H9 (cell line): ENCODE measurements around the gene COPS6. TPM values are rescaled to one million over a fixed set of nuclear protein-coding genes. Genes with fewer than 3 reads are reported as not detected.

Experiments
- DNase-seq: peaks from one replicate; pipeline ENCODE4 v3.0.0-alpha.2; 2017
- H2AFZ ChIP-seq: one replicate; pipeline ENCODE4 v1.6.1; 2013; ENCODE audit warnings: mild to moderate bottlenecking, low read length, control low read depth, moderate library complexity
- H2AK5ac ChIP-seq: 2 replicates; pipeline ENCODE4 v1.6.1; 2013; ENCODE audit warnings: low read length, control low read depth, mixed read lengths; ENCODE audit not compliant: insufficient read length
- H2BK120ac ChIP-seq: one replicate; pipeline ENCODE4 v1.6.1; 2013; ENCODE audit warnings: low read depth, mild to moderate bottlenecking, low read length, control low read depth, inconsistent platforms; ENCODE audit not compliant: poor library complexity, severe bottlenecking
- H2BK12ac ChIP-seq: 2 replicates; pipeline ENCODE4 v1.6.1; 2013; ENCODE audit warnings: low read length, control low read depth, mixed read lengths, low read depth; ENCODE audit not compliant: insufficient read length
- H2BK15ac ChIP-seq: 2 replicates; pipeline ENCODE4 v1.6.1; 2013; ENCODE audit warnings: low read depth, low read length, control low read depth
- H2BK20ac ChIP-seq: one replicate; pipeline ENCODE4 v1.6.1; 2013; ENCODE audit warnings: low read depth, mild to moderate bottlenecking, low read length, control low read depth, inconsistent platforms; ENCODE audit not compliant: poor library complexity, severe bottlenecking
- H2BK5ac ChIP-seq: 2 replicates; pipeline ENCODE4 v1.6.1; 2013; ENCODE audit warnings: low read length, control low read depth, mixed read lengths; ENCODE audit not compliant: insufficient read length
- H3K14ac ChIP-seq: 2 replicates; pipeline ENCODE4 v1.6.1; 2013; ENCODE audit warnings: low read length, control low read depth; ENCODE audit not compliant: insufficient read depth
- H3K18ac ChIP-seq: 2 replicates; pipeline ENCODE4 v1.6.1; 2013; ENCODE audit warnings: low read depth, mild to moderate bottlenecking, mixed read lengths, low read length, control low read depth; ENCODE audit not compliant: insufficient read length
- H3K23ac ChIP-seq: 2 replicates; pipeline ENCODE4 v1.6.1; 2013; ENCODE audit warnings: low read length, control low read depth, mixed read lengths, low read depth; ENCODE audit not compliant: insufficient read length
- H3K23me2 ChIP-seq: 2 replicates; pipeline ENCODE4 v1.6.1; 2013; ENCODE audit warnings: low read depth, mild to moderate bottlenecking, mixed read lengths, low read length, control low read depth; ENCODE audit not compliant: insufficient read length, poor library complexity, severe bottlenecking
- H3K27ac ChIP-seq: 2 replicates; pipeline ENCODE4 v1.5.1; 2013; ENCODE audit warnings: low read length, control low read depth, mixed read lengths, low read depth; ENCODE audit not compliant: insufficient read length
- H3K27me3 ChIP-seq: 2 replicates; pipeline ENCODE4 v1.6.1; 2013; ENCODE audit warnings: low read length, control low read depth, inconsistent platforms; ENCODE audit not compliant: insufficient read depth
- H3K4ac ChIP-seq: 2 replicates; pipeline ENCODE4 v1.6.1; 2013; ENCODE audit warnings: low read depth, mild to moderate bottlenecking, control low read depth, inconsistent platforms, low read length, moderate library complexity
- H3K4me1 ChIP-seq: 2 replicates; pipeline ENCODE4 v1.6.1; 2013; ENCODE audit warnings: low read length, control low read depth, inconsistent platforms; ENCODE audit not compliant: insufficient read depth
- H3K4me2 ChIP-seq: 2 replicates; pipeline ENCODE4 v1.6.1; 2013; ENCODE audit warnings: low read length, control low read depth, mixed read lengths; ENCODE audit not compliant: insufficient read length, insufficient read depth
- H3K56ac ChIP-seq: 2 replicates; pipeline ENCODE4 v1.6.1; 2013; ENCODE audit warnings: low read depth, mild to moderate bottlenecking, mixed read lengths, low read length, control low read depth; ENCODE audit not compliant: insufficient read length
- H3K79me1 ChIP-seq: 2 replicates; pipeline ENCODE4 v1.6.1; 2013; ENCODE audit warnings: low read depth, mild to moderate bottlenecking, moderate library complexity, low read length, control low read depth, inconsistent platforms; ENCODE audit not compliant: insufficient read depth, poor library complexity, severe bottlenecking
- H3K79me2 ChIP-seq: 2 replicates; pipeline ENCODE4 v1.6.1; 2013; ENCODE audit warnings: low read length, control low read depth, inconsistent platforms; ENCODE audit not compliant: insufficient read depth
- H3K9ac ChIP-seq: 2 replicates; pipeline ENCODE4 v1.6.1; 2013; ENCODE audit warnings: low read length, control low read depth, mixed read lengths; ENCODE audit not compliant: insufficient read length; ENCODE audit errors: extremely low read depth
- H3K9me3 ChIP-seq: one replicate; pipeline ENCODE4 v1.6.1; 2013; ENCODE audit warnings: low read depth, low read length, inconsistent platforms; ENCODE audit not compliant: control insufficient read depth
- H3T11ph ChIP-seq: one replicate; pipeline ENCODE4 v1.6.1; 2013; ENCODE audit warnings: mild to moderate bottlenecking, low read length, control low read depth, inconsistent platforms
- H4K20me1 ChIP-seq: one replicate; pipeline ENCODE4 v1.6.1; 2013; ENCODE audit not compliant: control insufficient read depth, insufficient read length, insufficient read depth
- H4K5ac ChIP-seq: 2 replicates; pipeline ENCODE4 v1.6.1; 2013; ENCODE audit warnings: low read depth, mild to moderate bottlenecking, mixed read lengths, low read length, control low read depth; ENCODE audit not compliant: insufficient read length
- H4K8ac ChIP-seq: replicated peaks from 2 replicates; pipeline ENCODE4 v1.6.1; 2013; ENCODE audit warnings: low read length, control low read depth, mixed read lengths, low read depth; ENCODE audit not compliant: insufficient read length
- H4K91ac ChIP-seq: 2 replicates; pipeline ENCODE4 v1.6.1; 2013; ENCODE audit warnings: low read depth, mild to moderate bottlenecking, moderate library complexity, mixed read lengths, low read length, control low read depth; ENCODE audit not compliant: insufficient read length
- H3K27ac Mint-ChIP-seq, 3 experiments: 2 replicates in 2 of 3; 3 replicates in 1 of 3; pipeline ENCODE4 v1.8.0; 2020 to 2021; ENCODE audit warnings: mixed read lengths in 3 of 3, mild to moderate bottlenecking in 1 of 3, moderate library complexity in 1 of 3
- H3K27me3 Mint-ChIP-seq: 2 replicates; pipeline ENCODE4 v1.8.0; 2021; ENCODE audit warnings: low read depth, mild to moderate bottlenecking, moderate library complexity, mixed read lengths
- H3K36me3 Mint-ChIP-seq, 3 experiments: 2 replicates in 2 of 3; 3 replicates in 1 of 3; pipeline ENCODE4 v1.8.0; 2020 to 2021; ENCODE audit warnings: low read depth in 3 of 3, mixed read lengths in 3 of 3; ENCODE audit not compliant: insufficient read depth in 1 of 3
- H3K4me1 Mint-ChIP-seq, 2 experiments: 2 replicates each; pipeline ENCODE4 v1.8.0; 2020; ENCODE audit warnings: mixed read lengths in 2 of 2
- H3K4me3 Mint-ChIP-seq, 2 experiments: 2 replicates in 1 of 2; 3 replicates in 1 of 2; pipeline ENCODE4 v1.8.0; 2020 to 2021; ENCODE audit warnings: mild to moderate bottlenecking in 2 of 2, mixed read lengths in 2 of 2, moderate library complexity in 1 of 2
- H3K9me3 Mint-ChIP-seq, 2 experiments: 2 replicates in 1 of 2; 3 replicates in 1 of 2; pipeline ENCODE4 v1.8.0; 2020; ENCODE audit warnings: mild to moderate bottlenecking in 2 of 2, mixed read lengths in 2 of 2, moderate library complexity in 1 of 2
- WGBS: extraction: QIAGEN DNeasy Blood & Tissue Kit; methylation state at CpG from one replicate; pipeline ENCODE4 v1.1.7; 2013; ENCODE audit warnings: missing lambda C conversion rate, low lambda C conversion rate, mixed read lengths; ENCODE audit not compliant: insufficient read length; ENCODE audit errors: extremely low coverage; 5-methylcytosine and 5-hydroxymethylcytosine counted together
- total RNA-seq: library from RNA; stranded (reverse); gene quantifications from 2 replicates; pipeline ENCODE4 v1.2.1, GENCODE V29; 2021
- TF ChIP-seq, protein P1 (sequence below): fragments of 200-600 bp; sonication (generic); conservative IDR thresholded peaks from 3 replicates; pipeline ENCODE4 v1.8.0; 2021; ENCODE audit warnings: antibody characterized with exemption, mild to moderate bottlenecking

COPS6 gene
- total RNA-seq, 1 experiment from 2014 or later = 140 TPM

DNA sequence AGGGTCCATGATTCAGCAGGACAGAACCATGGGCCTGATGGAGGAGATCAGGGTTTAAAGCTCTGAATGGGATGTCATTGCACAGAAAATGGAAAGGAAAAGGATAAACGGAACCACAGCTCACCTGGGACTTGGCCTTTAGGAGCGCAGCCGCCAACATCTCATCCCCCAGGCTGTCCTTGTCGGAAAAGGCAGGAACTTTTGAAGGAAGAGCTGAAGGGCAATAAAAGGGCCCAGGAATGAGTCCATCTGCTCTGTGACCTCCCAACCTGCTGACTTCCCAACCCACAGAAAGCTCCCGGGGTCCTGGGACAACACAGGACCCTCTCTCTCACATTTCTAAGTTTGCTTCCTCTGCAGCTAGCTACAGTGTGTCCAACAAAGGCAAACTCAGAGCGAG, 13.4 kb upstream of the COPS6 start:
- H4K5ac ChIP-seq = no peak overlapping the region
- WGBS = no CpG with 5 or more reads among the region's 6 CpGs
- no peak overlapping the region for H3K18ac ChIP-seq
- no peaks in the 10 kb centered on the region for H3K79me1 ChIP-seq
- no peak overlapping the region for H2BK5ac ChIP-seq
- no peak overlapping the region for H3K23ac ChIP-seq
- no peak overlapping the region for H3K9ac ChIP-seq
- peaks cover 66 to 88% of the 10 kb centered on the region in 2 experiments for H3K9me3 Mint-ChIP-seq
- peaks cover 3% of the 10 kb centered on the region; the same call in 1 of the 2 replicates for H3K4me1 ChIP-seq
- H3K14ac ChIP-seq = no peak overlapping the region
- H4K91ac ChIP-seq = no peak overlapping the region
- no peak overlapping the region for H2AFZ ChIP-seq
- no peak overlapping the region for H2BK12ac ChIP-seq
- no peak overlapping the region for H4K8ac ChIP-seq
- peaks cover 96 to 98% (median 97%) of the 10 kb centered on the region in 3 experiments for H3K36me3 Mint-ChIP-seq
- H2BK15ac ChIP-seq = no peak overlapping the region
- no peak overlapping the region for H2BK20ac ChIP-seq
- H3K9me3 ChIP-seq = peaks cover 52% of the 10 kb centered on the region
- TF ChIP-seq, protein P1, sequence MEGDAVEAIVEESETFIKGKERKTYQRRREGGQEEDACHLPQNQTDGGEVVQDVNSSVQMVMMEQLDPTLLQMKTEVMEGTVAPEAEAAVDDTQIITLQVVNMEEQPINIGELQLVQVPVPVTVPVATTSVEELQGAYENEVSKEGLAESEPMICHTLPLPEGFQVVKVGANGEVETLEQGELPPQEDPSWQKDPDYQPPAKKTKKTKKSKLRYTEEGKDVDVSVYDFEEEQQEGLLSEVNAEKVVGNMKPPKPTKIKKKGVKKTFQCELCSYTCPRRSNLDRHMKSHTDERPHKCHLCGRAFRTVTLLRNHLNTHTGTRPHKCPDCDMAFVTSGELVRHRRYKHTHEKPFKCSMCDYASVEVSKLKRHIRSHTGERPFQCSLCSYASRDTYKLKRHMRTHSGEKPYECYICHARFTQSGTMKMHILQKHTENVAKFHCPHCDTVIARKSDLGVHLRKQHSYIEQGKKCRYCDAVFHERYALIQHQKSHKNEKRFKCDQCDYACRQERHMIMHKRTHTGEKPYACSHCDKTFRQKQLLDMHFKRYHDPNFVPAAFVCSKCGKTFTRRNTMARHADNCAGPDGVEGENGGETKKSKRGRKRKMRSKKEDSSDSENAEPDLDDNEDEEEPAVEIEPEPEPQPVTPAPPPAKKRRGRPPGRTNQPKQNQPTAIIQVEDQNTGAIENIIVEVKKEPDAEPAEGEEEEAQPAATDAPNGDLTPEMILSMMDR = no peak
- H2AK5ac ChIP-seq = no peak overlapping the region
- no peak overlapping the region for H2BK120ac ChIP-seq
- no peaks in the 10 kb centered on the region for H3K27me3 ChIP-seq
- no peak overlapping the region for H3K56ac ChIP-seq
- no peaks in the 10 kb centered on the region for H4K20me1 ChIP-seq
- no peak for DNase-seq
- H3K4me2 ChIP-seq = no peak overlapping the region
- H3K4me1 Mint-ChIP-seq = peaks cover 5 to 8% of the 10 kb centered on the region in 2 experiments
- H3K4me3 Mint-ChIP-seq = no peak overlapping the region
- H3K27ac Mint-ChIP-seq = no peak overlapping the region
- H3K27ac ChIP-seq = no peak overlapping the region
- peaks cover 23% of the 10 kb centered on the region for H3K79me2 ChIP-seq
- peaks cover under 1% of the 10 kb centered on the region for H3K23me2 ChIP-seq
- no peak overlapping the region for H3T11ph ChIP-seq
- peaks cover 5% of the 10 kb centered on the region; the same call in 1 of the 2 replicates for H3K27me3 Mint-ChIP-seq
- no peak overlapping the region for H3K4ac ChIP-seq
